Omental fat pad (tissue), 4 donors: Measurements from ENCODE around the gene SLC38A4. TPM values are rescaled to one million over a fixed set of nuclear protein-coding genes. Genes with fewer than 3 reads are reported as not detected.

Source experiments
- ATAC-seq: fragments of 150-250 bp; one replicate; pipeline ENCODE4 v1.9.1; 2016; ENCODE audit warnings: mild to moderate bottlenecking, moderate library complexity; ENCODE audit not compliant: low FRiP score
- DNase-seq: peaks from one replicate; pipeline ENCODE4 v3.0.0-alpha.2; 2019; ENCODE audit warnings: low spot score
- CTCF ChIP-seq, 3 donors: fragments of 450-650 bp; IDR thresholded peaks; one replicate each; pipeline ENCODE4 v1.5.1; 2016 to 2017; ENCODE audit warnings: antibody characterized with exemption in 3 of 3, mild to moderate bottlenecking in 3 of 3, moderate library complexity in 2 of 3
- total RNA-seq, 4 donors: library from RNA; depleted of rRNA; stranded (reverse); fragments of >200 nt; gene quantifications; one replicate each; pipeline ENCODE4 v1.1.0, GENCODE V29; 2016

The SLC38A4 gene
- total RNA-seq, 4 donors from 2014 or later: 0.31 to 0.46 TPM; not detected in 2

- no peak for ATAC-seq
- TF ChIP-seq CTCF (IDR thresholded peaks at IDR 0.05): no peak
- no peak for DNase-seq
Observed at GRCh38 chr12:46835785-46836184, 10.0 kb upstream of the SLC38A4 start.

GRCh38 chr12:46832130-46832704 lies 6.4 kb upstream of the SLC38A4 start:
- ATAC-seq (no peak), DNase-seq (no peak)
- TF ChIP-seq CTCF (IDR thresholded peaks at IDR 0.05): no peak

GRCh38 chr12:46831335-46832129 lies 5.7 kb upstream of the SLC38A4 start:
- TF ChIP-seq CTCF (IDR thresholded peaks at IDR 0.05): no peak
- ATAC-seq (peak; percentile 66), DNase-seq (no peak)

- DNase-seq (no peak), ATAC-seq (peak; percentile 41)
- no peak for TF ChIP-seq CTCF (IDR thresholded peaks at IDR 0.05)
Observed at GRCh38 chr12:46830731-46831334, 5.0 kb upstream of the SLC38A4 start.

- DNase-seq (no peak), ATAC-seq (no peak)
- no peak for TF ChIP-seq CTCF (IDR thresholded peaks at IDR 0.05)
Observed at GRCh38 chr12:46824709-46825108, 1.1 kb downstream of the SLC38A4 start.

GRCh38 chr12:46818642-46819041 lies 7.2 kb downstream of the SLC38A4 start:
- ATAC-seq (no peak), DNase-seq (no peak)
- TF ChIP-seq CTCF (IDR thresholded peaks at IDR 0.05): no peak
